ENCODE measurements around the gene RUNX3. TPM values are rescaled to one million over a fixed set of nuclear protein-coding genes. Genes with fewer than 3 reads are reported as not detected.

RUNX3 gene
- total and polyA plus RNA-seq, 5 donors from 2014 or later = 12.0 to 268 (median 17.5) TPM

DNA sequence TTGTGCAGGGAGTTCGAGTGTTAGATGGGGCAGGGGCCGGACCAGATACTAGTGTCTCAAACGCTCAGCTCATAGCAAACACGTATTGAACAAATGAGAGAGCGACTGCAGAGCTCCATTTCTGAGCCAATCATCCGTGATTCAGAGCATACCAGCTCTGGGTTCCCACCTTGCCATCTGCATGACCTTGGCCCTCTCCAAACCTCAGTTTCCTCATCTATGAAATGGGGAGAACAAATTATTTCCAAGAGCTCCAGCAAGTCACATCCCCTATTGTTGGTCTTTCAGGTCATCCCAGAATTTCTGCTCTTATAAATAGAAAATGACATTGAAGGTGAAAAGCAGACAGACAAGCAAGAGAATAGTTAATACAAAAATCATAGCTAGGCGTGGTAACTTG lies 10.2 kb upstream of the RUNX3 start:
- H3K36me3 ChIP-seq (ENCODE audit: control insufficient read depth, insufficient read depth, low read length) = no peaks in the 10 kb centered on the region
- H3K4me1 ChIP-seq (ENCODE audit: control insufficient read depth, insufficient read depth, low read length, poor library complexity, severe bottlenecking) = peaks cover 10% of the 10 kb centered on the region
- Mint-ChIP-seq H3K4me1 (peaks cover 0 to 12% (median 0%) of the 10 kb centered on the region in 4 donors), H3K27ac (peak overlapping the region in 1 of 3 donors; percentile 33), H3K9me3 (no peaks in the 10 kb centered on the region), H3K36me3 (peaks cover 8% of the 10 kb centered on the region), H3K4me3 (no peak overlapping the region), H3K27me3 (no peaks in the 10 kb centered on the region)
- H3K4me3 ChIP-seq (ENCODE audit: low read depth, low read length) = no peak overlapping the region
- DNase-seq = no peak
- H3K27ac ChIP-seq (ENCODE audit: insufficient read depth, low read length, poor library complexity, severe bottlenecking) = no peak overlapping the region
- no peaks in the 10 kb centered on the region for H3K27me3 ChIP-seq (ENCODE audit: control insufficient read depth, insufficient read depth, low read length)
- ATAC-seq (ENCODE audit: low read depth in 2 of 2) = no peak
- no peaks in the 10 kb centered on the region for H3K9me3 ChIP-seq (ENCODE audit: control insufficient read depth in 2 of 2, low read length in 2 of 2)

DNA sequence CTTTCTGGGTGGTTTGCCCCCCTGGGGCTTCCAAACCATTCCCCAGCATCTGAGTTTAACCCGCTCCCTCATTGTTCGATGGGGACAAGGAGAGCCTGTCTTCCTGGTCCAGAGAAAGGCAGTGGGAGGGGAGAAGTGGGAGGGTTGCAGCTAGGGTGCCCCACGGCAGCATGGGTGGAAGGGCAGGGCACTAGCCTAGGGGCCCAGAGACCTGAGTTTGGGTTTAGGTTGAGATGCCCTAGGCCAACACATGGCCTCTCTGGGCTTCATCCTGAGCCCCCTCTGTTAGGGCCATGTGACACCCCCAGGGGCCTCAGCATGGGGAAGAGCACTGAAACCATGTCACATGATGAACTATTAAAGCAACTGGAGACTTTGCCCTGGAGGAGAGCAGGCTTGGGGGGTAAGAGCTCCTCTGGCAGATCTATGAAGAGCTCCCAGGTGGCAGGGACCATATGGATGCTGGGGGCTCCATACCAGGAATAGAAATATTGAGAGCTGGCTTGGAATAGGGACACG lies 9.7 kb upstream of the RUNX3 start:
- Mint-ChIP-seq H3K27me3 (no peaks in the 10 kb centered on the region), H3K4me1 (peaks cover 0 to 12% (median 0%) of the 10 kb centered on the region in 4 donors), H3K27ac (peak overlapping the region in 1 of 3 donors; percentile 33), H3K9me3 (no peaks in the 10 kb centered on the region), H3K36me3 (peaks cover 8% of the 10 kb centered on the region), H3K4me3 (no peak overlapping the region)
- Histone ChIP-seq H3K4me1 (ENCODE audit: control insufficient read depth, insufficient read depth, low read length, poor library complexity, severe bottlenecking) (peaks cover 15% of the 10 kb centered on the region), H3K27ac (ENCODE audit: insufficient read depth, low read length, poor library complexity, severe bottlenecking) (no peak overlapping the region), H3K27me3 (ENCODE audit: control insufficient read depth, insufficient read depth, low read length) (no peaks in the 10 kb centered on the region), H3K9me3 (ENCODE audit: control insufficient read depth in 2 of 2, low read length in 2 of 2) (no peaks in the 10 kb centered on the region), H3K4me3 (ENCODE audit: low read depth, low read length) (no peak overlapping the region), H3K36me3 (ENCODE audit: control insufficient read depth, insufficient read depth, low read length) (no peaks in the 10 kb centered on the region)
- no peak for DNase-seq
- ATAC-seq (ENCODE audit: low read depth in 2 of 2) = no peak

DNA sequence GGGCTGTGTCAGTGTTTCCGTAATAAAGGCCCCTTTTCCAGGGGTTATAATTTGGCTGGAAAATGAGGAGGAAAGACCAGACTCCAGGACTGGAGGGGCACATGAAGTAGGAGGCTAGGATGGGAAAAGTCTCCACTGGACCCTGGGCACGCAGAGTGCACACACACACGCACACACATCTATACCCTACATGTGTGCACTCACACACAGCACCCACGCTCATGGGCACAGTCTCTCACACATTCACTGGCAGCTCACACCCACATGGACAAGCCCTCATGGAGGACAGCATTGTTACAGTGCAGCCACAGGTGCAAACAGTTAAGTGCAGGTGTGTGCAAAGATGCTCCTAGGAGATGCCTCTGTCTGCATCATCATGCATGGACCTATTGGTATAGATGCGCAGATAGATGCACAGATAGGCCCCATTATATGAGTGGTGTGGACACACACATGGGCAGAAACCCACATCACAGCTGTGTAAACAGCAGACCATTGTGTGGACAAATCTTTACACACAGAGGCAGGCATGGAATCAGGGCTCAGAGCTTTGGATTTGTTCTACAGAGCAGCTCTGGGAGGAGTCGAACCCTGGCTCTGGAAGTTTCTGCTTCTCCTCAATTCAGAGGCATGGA lies 9.1 kb upstream of the RUNX3 start:
- peaks cover 0 to 16% (median 0%) of the 10 kb centered on the region in 4 donors for H3K4me1 Mint-ChIP-seq
- H3K4me3 Mint-ChIP-seq = peak overlapping the region in 1 of 4 donors; percentile 38

DNA sequence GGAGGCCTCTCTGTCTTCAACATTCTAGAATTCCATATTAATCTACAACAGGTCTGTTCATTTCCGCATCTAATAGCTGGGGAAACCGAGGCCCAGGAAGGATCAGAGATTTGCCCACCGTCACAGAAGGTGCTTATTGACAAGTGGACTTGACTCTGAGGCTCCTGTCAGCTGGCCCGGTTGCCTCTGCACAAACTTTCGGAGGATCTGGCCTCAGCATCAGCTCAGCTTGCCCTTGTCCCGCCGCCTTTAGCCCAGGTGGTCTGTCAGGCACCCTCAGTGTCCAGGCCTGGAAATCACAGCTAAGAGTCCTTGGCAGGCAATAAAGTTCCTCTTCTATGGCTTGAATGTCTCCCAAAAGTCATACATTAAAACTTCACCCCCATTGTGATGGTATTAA lies 8.2 kb upstream of the RUNX3 start:
- H3K27ac ChIP-seq (ENCODE audit: insufficient read depth, low read length, poor library complexity, severe bottlenecking) = no peak overlapping the region
- no peak for ATAC-seq (ENCODE audit: low read depth in 2 of 2)
- Mint-ChIP-seq H3K36me3 (peaks cover 8% of the 10 kb centered on the region), H3K27me3 (peaks cover 6% of the 10 kb centered on the region), H3K4me1 (peaks cover 0 to 19% (median 0%) of the 10 kb centered on the region in 4 donors), H3K9me3 (no peaks in the 10 kb centered on the region), H3K27ac (peak overlapping the region in 1 of 3 donors; percentile 71), H3K4me3 (no peak overlapping the region)
- no peaks in the 10 kb centered on the region for H3K27me3 ChIP-seq (ENCODE audit: control insufficient read depth, insufficient read depth, low read length)
- no peak for DNase-seq
- no peaks in the 10 kb centered on the region for H3K9me3 ChIP-seq (ENCODE audit: control insufficient read depth in 2 of 2, low read length in 2 of 2)
- no peaks in the 10 kb centered on the region for H3K36me3 ChIP-seq (ENCODE audit: control insufficient read depth, insufficient read depth, low read length)
- H3K4me1 ChIP-seq (ENCODE audit: control insufficient read depth, insufficient read depth, low read length, poor library complexity, severe bottlenecking) = peaks cover 15% of the 10 kb centered on the region
- no peak overlapping the region for H3K4me3 ChIP-seq (ENCODE audit: low read depth, low read length)

More for the DNA sequence above, 9.1 kb upstream of the RUNX3 start:
- H3K4me1 ChIP-seq (ENCODE audit: control insufficient read depth, insufficient read depth, low read length, poor library complexity, severe bottlenecking) = peaks cover 15% of the 10 kb centered on the region
- no peak for DNase-seq
- H3K27ac Mint-ChIP-seq = peak overlapping the region in 2 of 3 donors; percentile 71 to 75
- no peaks in the 10 kb centered on the region for H3K27me3 Mint-ChIP-seq
- H3K36me3 ChIP-seq (ENCODE audit: control insufficient read depth, insufficient read depth, low read length) = no peaks in the 10 kb centered on the region
- no peak for ATAC-seq (ENCODE audit: low read depth in 2 of 2)
- H3K9me3 Mint-ChIP-seq = no peaks in the 10 kb centered on the region
- H3K27me3 ChIP-seq (ENCODE audit: control insufficient read depth, insufficient read depth, low read length) = no peaks in the 10 kb centered on the region
- no peaks in the 10 kb centered on the region for H3K9me3 ChIP-seq (ENCODE audit: control insufficient read depth in 2 of 2, low read length in 2 of 2)
- peaks cover 8% of the 10 kb centered on the region for H3K36me3 Mint-ChIP-seq
- H3K27ac ChIP-seq (ENCODE audit: insufficient read depth, low read length, poor library complexity, severe bottlenecking) = no peak overlapping the region
- no peak overlapping the region for H3K4me3 ChIP-seq (ENCODE audit: low read depth, low read length)

DNA sequence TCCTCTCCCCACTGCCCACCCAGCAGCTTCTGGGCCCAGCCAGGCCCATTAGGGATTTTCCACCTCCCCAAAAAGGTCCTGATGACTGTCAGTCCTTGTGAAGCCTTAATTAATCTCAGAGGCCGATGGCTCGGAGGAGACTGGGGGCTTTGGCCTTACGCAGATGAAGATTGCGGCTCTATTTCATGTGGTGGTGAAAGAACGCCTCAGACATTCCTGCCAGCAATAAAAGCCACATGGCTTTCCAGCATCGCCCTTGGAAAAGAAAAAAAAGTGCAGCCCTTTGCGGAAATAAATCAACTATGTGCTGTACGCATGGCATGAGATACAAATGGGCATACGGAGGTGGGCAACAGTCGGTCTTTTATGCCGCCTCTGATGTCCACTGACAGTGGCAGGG lies 6.6 kb upstream of the RUNX3 start:
- no peaks in the 10 kb centered on the region for H3K36me3 ChIP-seq (ENCODE audit: control insufficient read depth, insufficient read depth, low read length)
- H3K9me3 ChIP-seq (ENCODE audit: control insufficient read depth in 2 of 2, low read length in 2 of 2) = no peaks in the 10 kb centered on the region
- Mint-ChIP-seq H3K4me1 (peaks cover 0 to 29% (median 0%) of the 10 kb centered on the region in 4 donors), H3K36me3 (peaks cover 8% of the 10 kb centered on the region), H3K27me3 (peaks cover 6% of the 10 kb centered on the region), H3K9me3 (no peaks in the 10 kb centered on the region), H3K27ac (peak overlapping the region in 1 of 3 donors; percentile 89), H3K4me3 (no peak overlapping the region)
- no peak for ATAC-seq (ENCODE audit: low read depth in 2 of 2)
- no peak for DNase-seq
- no peak overlapping the region for H3K4me3 ChIP-seq (ENCODE audit: low read depth, low read length)
- H3K27ac ChIP-seq (ENCODE audit: insufficient read depth, low read length, poor library complexity, severe bottlenecking) = no peak overlapping the region
- peaks cover 20% of the 10 kb centered on the region for H3K4me1 ChIP-seq (ENCODE audit: control insufficient read depth, insufficient read depth, low read length, poor library complexity, severe bottlenecking)
- H3K27me3 ChIP-seq (ENCODE audit: control insufficient read depth, insufficient read depth, low read length) = no peaks in the 10 kb centered on the region

DNA sequence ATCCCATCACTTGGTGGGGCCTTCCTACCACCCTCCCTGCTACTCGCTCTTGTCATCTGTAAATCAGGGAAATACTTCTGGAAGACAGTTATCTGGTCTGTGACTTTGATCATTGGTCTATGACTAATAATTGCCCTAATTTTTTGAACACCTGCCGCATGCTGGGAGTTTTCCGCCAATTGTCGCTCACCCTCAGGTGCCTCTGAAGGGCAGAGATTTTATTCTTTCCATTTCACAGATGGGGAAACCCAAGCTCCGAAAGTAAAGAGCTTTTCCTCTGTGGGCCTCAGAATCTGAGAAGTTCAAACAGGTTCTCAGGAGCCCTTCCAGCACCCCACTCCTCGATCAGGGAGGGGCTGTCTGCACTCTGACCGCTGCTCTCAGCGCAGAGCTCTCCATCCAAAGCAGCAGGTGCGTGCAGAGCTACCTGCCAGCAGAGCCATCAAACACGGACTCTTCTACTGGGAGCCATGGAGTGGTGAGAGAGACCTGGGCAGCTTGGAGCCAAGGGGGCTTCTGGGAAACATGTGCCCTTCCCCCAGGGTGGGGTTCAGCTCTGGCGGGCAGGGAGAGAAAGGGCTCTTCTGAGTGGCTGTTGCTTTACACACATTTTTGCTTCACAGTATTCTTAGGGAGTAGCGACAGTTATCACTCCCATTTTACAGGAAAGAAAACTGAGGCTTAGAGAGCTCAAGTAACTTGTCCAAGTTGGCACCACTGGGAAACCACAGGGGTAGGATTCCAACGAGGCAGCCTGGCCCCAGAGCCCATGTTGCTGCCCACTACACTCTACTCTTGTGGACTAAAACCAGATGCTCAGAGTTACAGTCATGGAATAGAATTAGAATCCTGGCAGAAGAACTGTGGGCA lies 5.8 kb upstream of the RUNX3 start:
- H3K4me1 ChIP-seq (ENCODE audit: control insufficient read depth, insufficient read depth, low read length, poor library complexity, severe bottlenecking) = peaks cover 28% of the 10 kb centered on the region
- ATAC-seq (ENCODE audit: low read depth in 2 of 2) (no peak), DNase-seq (no peak)
- Mint-ChIP-seq H3K27ac (peak overlapping the region in 2 of 3 donors; percentile 32 to 55), H3K27me3 (peaks cover 6% of the 10 kb centered on the region), H3K4me3 (peak overlapping the region; percentile 9 to 74 (median 58)), H3K4me1 (peaks cover 0 to 35% (median 0%) of the 10 kb centered on the region in 4 donors), H3K36me3 (peaks cover 8% of the 10 kb centered on the region), H3K9me3 (no peaks in the 10 kb centered on the region)
- H3K36me3 ChIP-seq (ENCODE audit: control insufficient read depth, insufficient read depth, low read length) = no peaks in the 10 kb centered on the region
- no peaks in the 10 kb centered on the region for H3K9me3 ChIP-seq (ENCODE audit: control insufficient read depth in 2 of 2, low read length in 2 of 2)
- H3K4me3 ChIP-seq (ENCODE audit: low read depth, low read length) = no peak overlapping the region
- no peak overlapping the region for H3K27ac ChIP-seq (ENCODE audit: insufficient read depth, low read length, poor library complexity, severe bottlenecking)
- H3K27me3 ChIP-seq (ENCODE audit: control insufficient read depth, insufficient read depth, low read length) = no peaks in the 10 kb centered on the region

DNA sequence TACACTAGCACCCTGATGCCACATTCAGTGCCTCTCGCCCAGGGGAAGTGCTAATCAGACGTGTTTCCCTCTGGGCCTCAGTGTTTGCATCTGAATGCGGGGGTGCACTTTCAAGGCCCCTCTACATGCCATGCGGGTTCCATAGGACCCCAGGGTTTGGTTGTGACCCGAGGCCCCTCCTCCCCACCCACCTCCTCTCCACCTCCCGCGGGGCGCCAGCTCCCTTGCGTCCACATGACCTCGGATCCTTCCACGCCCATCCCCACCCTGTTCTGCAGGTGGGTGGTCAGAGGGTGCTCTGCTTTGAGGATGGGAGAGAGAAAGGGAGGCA lies 5.1 kb upstream of the RUNX3 start:
- H3K4me3 Mint-ChIP-seq = peak overlapping the region in 1 of 4 donors; percentile 72
- H3K9me3 Mint-ChIP-seq = no peaks in the 10 kb centered on the region
- no peak for ATAC-seq (ENCODE audit: low read depth in 2 of 2)
- H3K27ac Mint-ChIP-seq = no peak overlapping the region
- no peaks in the 10 kb centered on the region for H3K27me3 ChIP-seq (ENCODE audit: control insufficient read depth, insufficient read depth, low read length)
- no peaks in the 10 kb centered on the region for H3K9me3 ChIP-seq (ENCODE audit: control insufficient read depth in 2 of 2, low read length in 2 of 2)
- no peaks in the 10 kb centered on the region for H3K36me3 ChIP-seq (ENCODE audit: control insufficient read depth, insufficient read depth, low read length)
- DNase-seq = no peak
- H3K4me1 ChIP-seq (ENCODE audit: control insufficient read depth, insufficient read depth, low read length, poor library complexity, severe bottlenecking) = peaks cover 34% of the 10 kb centered on the region
- peaks cover 0 to 40% (median 2%) of the 10 kb centered on the region in 4 donors for H3K4me1 Mint-ChIP-seq
- peak overlapping the region; percentile 3 for H3K27ac ChIP-seq (ENCODE audit: insufficient read depth, low read length, poor library complexity, severe bottlenecking)
- peaks cover 6% of the 10 kb centered on the region for H3K27me3 Mint-ChIP-seq
- H3K36me3 Mint-ChIP-seq = peaks cover 8% of the 10 kb centered on the region
- H3K4me3 ChIP-seq (ENCODE audit: low read depth, low read length) = no peak overlapping the region
